22Rv1 (cell line): ENCODE data around the gene STH.

Source experiments
- H3K27ac ChIP-seq: fragments of 450-650 bp; 2 replicates; pipeline ENCODE4 v1.5.1; 2017
- CTCF ChIP-seq: fragments of 450-650 bp; IDR thresholded peaks from 2 replicates; pipeline ENCODE4 v1.5.1; 2017; ENCODE audit warnings: mild to moderate bottlenecking
- ZFX ChIP-seq: fragments of 450-650 bp; IDR thresholded peaks from 2 replicates; pipeline ENCODE4 v1.6.1; 2017; ENCODE audit warnings: antibody characterized with exemption, borderline replicate concordance

Gene STH

GRCh38 chr17:45977976-45978626 lies 20.9 kb upstream of the STH start:
- no peak overlapping the region for H3K27ac ChIP-seq
- TF ChIP-seq CTCF (no peak), ZFX (no peak)

- TF ChIP-seq ZFX (no peak), CTCF (no peak)
Measured at GRCh38 chr17:45979137-45979536, 19.9 kb upstream of the STH start.

GRCh38 chr17:45980855-45981254 lies 18.2 kb upstream of the STH start:
- TF ChIP-seq CTCF (no peak), ZFX (no peak)
- H3K27ac ChIP-seq = no peak overlapping the region

More at GRCh38 chr17:45979137-45979536, 19.9 kb upstream of the STH start:
- no peak overlapping the region for H3K27ac ChIP-seq

- no peak overlapping the region for H3K27ac ChIP-seq
- TF ChIP-seq CTCF (no peak), ZFX (no peak)
Measured at GRCh38 chr17:45981306-45981705, 17.7 kb upstream of the STH start.

GRCh38 chr17:45982791-45983613 lies 16.0 kb upstream of the STH start:
- H3K27ac ChIP-seq = no peak overlapping the region
- TF ChIP-seq ZFX = no peak
- no peak for TF ChIP-seq CTCF

- H3K27ac ChIP-seq = no peak overlapping the region
- TF ChIP-seq CTCF (no peak), ZFX (no peak)
Measured at GRCh38 chr17:45983614-45984310, 15.3 kb upstream of the STH start.

- H3K27ac ChIP-seq = no peak overlapping the region
- TF ChIP-seq CTCF = no peak
- no peak for TF ChIP-seq ZFX
Measured at GRCh38 chr17:45984368-45984767, 14.7 kb upstream of the STH start.
